Measurements from ENCODE around the gene TRMT10B.
"Not testable (repeated sequence)": the region's sequence is repeated elsewhere in the genome, so short reads cannot be mapped to it uniquely, and the experiment has no call there.

DNA sequence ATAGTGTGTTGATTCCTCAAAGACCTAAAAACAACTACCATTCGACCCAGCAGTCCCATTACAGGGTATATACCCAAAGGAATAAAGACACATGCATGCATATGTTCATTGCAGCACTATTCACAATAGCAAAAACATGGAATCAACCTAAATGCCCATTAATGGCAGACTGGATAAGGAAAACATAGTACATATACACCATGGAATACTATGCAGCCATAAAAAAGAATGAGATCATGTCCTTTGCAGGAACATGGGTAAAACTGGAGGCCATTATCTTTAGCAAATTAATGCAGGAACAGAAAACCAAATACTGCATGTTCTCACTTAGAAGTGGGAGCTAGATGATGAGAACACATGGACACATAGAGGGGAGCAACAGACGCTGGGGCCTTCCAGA lies 71.6 kb downstream of the TRMT10B start:
- TF ChIP-seq, protein P1, sequence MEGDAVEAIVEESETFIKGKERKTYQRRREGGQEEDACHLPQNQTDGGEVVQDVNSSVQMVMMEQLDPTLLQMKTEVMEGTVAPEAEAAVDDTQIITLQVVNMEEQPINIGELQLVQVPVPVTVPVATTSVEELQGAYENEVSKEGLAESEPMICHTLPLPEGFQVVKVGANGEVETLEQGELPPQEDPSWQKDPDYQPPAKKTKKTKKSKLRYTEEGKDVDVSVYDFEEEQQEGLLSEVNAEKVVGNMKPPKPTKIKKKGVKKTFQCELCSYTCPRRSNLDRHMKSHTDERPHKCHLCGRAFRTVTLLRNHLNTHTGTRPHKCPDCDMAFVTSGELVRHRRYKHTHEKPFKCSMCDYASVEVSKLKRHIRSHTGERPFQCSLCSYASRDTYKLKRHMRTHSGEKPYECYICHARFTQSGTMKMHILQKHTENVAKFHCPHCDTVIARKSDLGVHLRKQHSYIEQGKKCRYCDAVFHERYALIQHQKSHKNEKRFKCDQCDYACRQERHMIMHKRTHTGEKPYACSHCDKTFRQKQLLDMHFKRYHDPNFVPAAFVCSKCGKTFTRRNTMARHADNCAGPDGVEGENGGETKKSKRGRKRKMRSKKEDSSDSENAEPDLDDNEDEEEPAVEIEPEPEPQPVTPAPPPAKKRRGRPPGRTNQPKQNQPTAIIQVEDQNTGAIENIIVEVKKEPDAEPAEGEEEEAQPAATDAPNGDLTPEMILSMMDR (IDR thresholded peaks at IDR 0.05 in 2 of 3, conservative IDR thresholded peaks at IDR 0.05 in 1 of 3; ENCODE audit: control insufficient read depth in 2 of 3, extremely low read depth in 1 of 3, insufficient read depth in 1 of 3, low read depth in 3 of 3, low read length in 3 of 3) = not testable (repeated sequence)
- TF ChIP-seq, protein P2, sequence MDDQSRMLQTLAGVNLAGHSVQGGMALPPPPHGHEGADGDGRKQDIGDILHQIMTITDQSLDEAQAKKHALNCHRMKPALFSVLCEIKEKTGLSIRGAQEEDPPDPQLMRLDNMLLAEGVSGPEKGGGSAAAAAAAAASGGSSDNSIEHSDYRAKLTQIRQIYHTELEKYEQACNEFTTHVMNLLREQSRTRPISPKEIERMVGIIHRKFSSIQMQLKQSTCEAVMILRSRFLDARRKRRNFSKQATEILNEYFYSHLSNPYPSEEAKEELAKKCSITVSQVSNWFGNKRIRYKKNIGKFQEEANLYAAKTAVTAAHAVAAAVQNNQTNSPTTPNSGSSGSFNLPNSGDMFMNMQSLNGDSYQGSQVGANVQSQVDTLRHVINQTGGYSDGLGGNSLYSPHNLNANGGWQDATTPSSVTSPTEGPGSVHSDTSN (IDR thresholded peaks at IDR 0.05; ENCODE audit: insufficient replicate concordance, low read depth, low read length) = not testable (repeated sequence)
- TF ChIP-seq, protein P3, sequence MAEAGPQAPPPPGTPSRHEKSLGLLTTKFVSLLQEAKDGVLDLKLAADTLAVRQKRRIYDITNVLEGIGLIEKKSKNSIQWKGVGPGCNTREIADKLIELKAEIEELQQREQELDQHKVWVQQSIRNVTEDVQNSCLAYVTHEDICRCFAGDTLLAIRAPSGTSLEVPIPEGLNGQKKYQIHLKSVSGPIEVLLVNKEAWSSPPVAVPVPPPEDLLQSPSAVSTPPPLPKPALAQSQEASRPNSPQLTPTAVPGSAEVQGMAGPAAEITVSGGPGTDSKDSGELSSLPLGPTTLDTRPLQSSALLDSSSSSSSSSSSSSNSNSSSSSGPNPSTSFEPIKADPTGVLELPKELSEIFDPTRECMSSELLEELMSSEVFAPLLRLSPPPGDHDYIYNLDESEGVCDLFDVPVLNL (IDR thresholded peaks at IDR 0.05; ENCODE audit: low read depth, low read length) = not testable (repeated sequence)
- not testable (repeated sequence) for TF ChIP-seq ETV6 (conservative IDR thresholded peaks at IDR 0.05 in 1 of 2, IDR thresholded peaks at IDR 0.05 in 1 of 2; ENCODE audit: borderline replicate concordance in 1 of 2, low read depth in 1 of 2); POLR2AphosphoS5 (IDR thresholded peaks at IDR 0.05; ENCODE audit: low read length); POLR2A (IDR thresholded peaks at IDR 0.05; ENCODE audit: low read depth, low read length); SUZ12 (IDR thresholded peaks at IDR 0.05; ENCODE audit: unreplicated experiment); JUNB (IDR thresholded peaks at IDR 0.05); HDAC6 (IDR thresholded peaks at IDR 0.05; ENCODE audit: unreplicated experiment)
